A549 (cell line): ENCODE results near the gene THEMIS.

Source experiments
- CTCF ChIP-seq: fragments of >200 bp; sonication (Bioruptor Twin); formaldehyde crosslinking; IDR thresholded peaks from 3 replicates; pipeline ENCODE4 v1.5.1; 2016
- POLR2AphosphoS2 ChIP-seq: conservative IDR thresholded peaks from 2 replicates; pipeline ENCODE4 v1.6.1; 2012; ENCODE audit warnings: low read length, improper control_type of control experiment, inconsistent platforms

GRCh38 chr6:127794405-127794804 lies 106.5 kb downstream of the THEMIS start:
- no peak for TF ChIP-seq POLR2AphosphoS2
- TF ChIP-seq CTCF = no peak
